ENCODE data around the gene LEPR.

DNA sequence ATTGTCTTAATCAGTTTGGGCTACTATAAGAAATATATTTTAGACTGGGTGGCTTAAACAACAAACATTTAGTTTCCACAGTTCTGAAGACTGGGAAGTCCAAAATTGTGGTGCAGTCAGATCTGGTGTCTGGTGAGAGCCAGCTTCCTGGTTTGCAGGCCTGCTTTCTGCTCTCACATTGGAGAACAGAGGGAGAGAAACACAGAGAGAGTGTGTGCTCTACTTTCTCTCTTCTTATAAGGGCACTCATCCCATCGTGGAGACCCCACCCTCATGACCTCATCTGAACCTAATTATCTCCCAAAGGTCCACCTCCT is 4.1 kb downstream of the LEPR start:
- TF ChIP-seq, protein P1, sequence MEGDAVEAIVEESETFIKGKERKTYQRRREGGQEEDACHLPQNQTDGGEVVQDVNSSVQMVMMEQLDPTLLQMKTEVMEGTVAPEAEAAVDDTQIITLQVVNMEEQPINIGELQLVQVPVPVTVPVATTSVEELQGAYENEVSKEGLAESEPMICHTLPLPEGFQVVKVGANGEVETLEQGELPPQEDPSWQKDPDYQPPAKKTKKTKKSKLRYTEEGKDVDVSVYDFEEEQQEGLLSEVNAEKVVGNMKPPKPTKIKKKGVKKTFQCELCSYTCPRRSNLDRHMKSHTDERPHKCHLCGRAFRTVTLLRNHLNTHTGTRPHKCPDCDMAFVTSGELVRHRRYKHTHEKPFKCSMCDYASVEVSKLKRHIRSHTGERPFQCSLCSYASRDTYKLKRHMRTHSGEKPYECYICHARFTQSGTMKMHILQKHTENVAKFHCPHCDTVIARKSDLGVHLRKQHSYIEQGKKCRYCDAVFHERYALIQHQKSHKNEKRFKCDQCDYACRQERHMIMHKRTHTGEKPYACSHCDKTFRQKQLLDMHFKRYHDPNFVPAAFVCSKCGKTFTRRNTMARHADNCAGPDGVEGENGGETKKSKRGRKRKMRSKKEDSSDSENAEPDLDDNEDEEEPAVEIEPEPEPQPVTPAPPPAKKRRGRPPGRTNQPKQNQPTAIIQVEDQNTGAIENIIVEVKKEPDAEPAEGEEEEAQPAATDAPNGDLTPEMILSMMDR (IDR thresholded peaks at IDR 0.05 in 8 of 11, conservative IDR thresholded peaks at IDR 0.05 in 3 of 11) = no peak
- no peak for TF ChIP-seq POLR2AphosphoS5 (IDR thresholded peaks at IDR 0.05)
- no peak for TF ChIP-seq POLR2A (IDR thresholded peaks at IDR 0.05)
